ENCODE results near the gene LGALS1.
"Not testable (repeated sequence)": the region's sequence is repeated elsewhere in the genome, so short reads cannot be mapped to it uniquely, and the experiment has no call there.

Gene LGALS1

DNA sequence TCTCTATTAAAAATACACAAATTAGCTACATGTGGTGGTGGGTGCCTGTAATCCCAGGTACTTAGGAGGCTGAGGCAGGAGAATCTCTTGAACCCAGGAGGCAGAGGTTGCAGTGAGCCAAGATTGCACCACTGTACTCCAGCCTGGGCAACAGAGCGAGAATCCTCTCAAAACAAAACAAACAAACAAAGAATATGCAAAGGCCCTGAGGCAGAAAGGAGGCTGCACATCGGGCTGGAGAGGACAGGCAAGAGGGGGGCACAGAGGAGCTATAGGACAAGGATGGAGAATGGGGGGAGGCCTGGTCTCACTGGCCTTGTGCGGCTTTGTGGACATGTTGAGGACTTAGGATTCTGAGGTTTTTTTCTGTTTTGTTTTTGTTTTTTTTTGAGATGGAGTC, 29.8 kb downstream of the LGALS1 start:
- no peaks in the 10 kb centered on the region for H3K4me1 Mint-ChIP-seq (ENCODE audit: low read depth)
- no peaks in the 10 kb centered on the region for H3K9me3 Mint-ChIP-seq
- no peak for DNase-seq
- no peak overlapping the region for H3K27ac Mint-ChIP-seq
- peaks cover 23% of the 10 kb centered on the region for H3K36me3 Mint-ChIP-seq (ENCODE audit: low read depth)
- no peak overlapping the region for H3K4me3 Mint-ChIP-seq
- H3K27me3 Mint-ChIP-seq = no peaks in the 10 kb centered on the region

DNA sequence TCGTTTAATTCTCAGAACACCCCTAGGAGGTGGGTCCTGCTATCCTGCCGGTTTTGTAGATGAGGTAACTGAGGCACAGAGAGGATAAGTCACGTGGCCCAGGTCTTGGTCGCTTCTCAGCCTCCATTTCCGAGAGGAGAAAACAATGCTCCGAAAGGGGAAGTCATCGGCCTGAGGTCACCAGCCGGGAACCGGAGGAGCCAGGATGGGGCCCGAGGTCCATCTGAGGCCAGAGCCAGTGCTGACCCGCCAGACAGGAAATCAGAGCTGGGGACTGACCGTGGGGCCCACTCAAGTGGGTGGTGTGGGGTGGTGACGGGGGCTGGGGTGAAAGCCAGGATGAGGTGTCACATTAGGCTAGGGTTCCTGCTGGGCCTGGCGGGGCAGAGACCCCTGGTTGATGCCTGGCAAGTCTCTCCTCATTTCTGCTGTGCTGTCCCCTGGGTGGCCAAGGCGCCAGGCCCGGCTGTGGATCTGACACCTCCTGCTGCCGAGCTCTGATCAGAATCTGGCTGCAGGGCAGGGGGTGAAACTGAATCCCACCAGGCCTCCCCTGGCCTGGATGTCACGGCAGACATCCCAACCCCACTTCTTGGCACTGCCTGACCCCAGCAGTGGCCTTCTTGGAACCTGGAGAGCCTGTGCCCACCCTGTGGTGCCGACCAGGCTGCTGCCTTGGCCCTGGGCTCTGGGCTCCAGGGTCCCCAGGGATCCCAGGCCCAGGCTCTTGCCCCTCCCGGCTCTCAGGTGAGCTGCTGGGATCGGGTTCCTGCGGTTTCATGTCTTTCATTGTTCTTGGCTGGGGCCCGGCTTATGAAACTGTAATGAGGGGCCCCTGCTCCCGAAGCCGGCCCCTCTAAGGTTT, 33.4 kb downstream of the LGALS1 start:
- Mint-ChIP-seq H3K4me3 (no peak overlapping the region), H3K4me1 (ENCODE audit: low read depth) (no peaks in the 10 kb centered on the region), H3K27ac (no peak overlapping the region), H3K36me3 (ENCODE audit: low read depth) (peaks cover 16% of the 10 kb centered on the region), H3K9me3 (no peaks in the 10 kb centered on the region), H3K27me3 (no peaks in the 10 kb centered on the region)
- no peak for DNase-seq

DNA sequence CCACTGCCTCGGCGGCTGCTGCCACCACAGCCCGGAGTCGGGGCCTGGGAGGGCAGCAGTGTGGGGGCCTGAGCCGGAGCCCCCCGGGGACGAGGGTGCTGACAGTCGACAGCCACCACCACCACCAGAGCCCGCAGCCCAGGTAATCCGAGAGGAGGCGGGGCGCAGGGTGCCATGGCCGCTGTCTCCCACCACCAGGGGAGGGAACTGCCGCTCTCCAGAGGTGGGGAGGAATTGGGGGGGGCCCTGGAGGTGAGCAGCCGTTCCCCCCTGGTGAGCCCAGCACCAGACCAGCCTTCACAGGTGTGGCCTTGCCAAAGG, 34.0 kb downstream of the LGALS1 start:
- no peak overlapping the region for H3K4me3 Mint-ChIP-seq
- no peak overlapping the region for H3K27ac Mint-ChIP-seq
- no peaks in the 10 kb centered on the region for H3K27me3 Mint-ChIP-seq
- no peaks in the 10 kb centered on the region for H3K9me3 Mint-ChIP-seq
- DNase-seq = no peak
- H3K36me3 Mint-ChIP-seq (ENCODE audit: low read depth) = peaks cover 12% of the 10 kb centered on the region
- H3K4me1 Mint-ChIP-seq (ENCODE audit: low read depth) = no peaks in the 10 kb centered on the region

DNA sequence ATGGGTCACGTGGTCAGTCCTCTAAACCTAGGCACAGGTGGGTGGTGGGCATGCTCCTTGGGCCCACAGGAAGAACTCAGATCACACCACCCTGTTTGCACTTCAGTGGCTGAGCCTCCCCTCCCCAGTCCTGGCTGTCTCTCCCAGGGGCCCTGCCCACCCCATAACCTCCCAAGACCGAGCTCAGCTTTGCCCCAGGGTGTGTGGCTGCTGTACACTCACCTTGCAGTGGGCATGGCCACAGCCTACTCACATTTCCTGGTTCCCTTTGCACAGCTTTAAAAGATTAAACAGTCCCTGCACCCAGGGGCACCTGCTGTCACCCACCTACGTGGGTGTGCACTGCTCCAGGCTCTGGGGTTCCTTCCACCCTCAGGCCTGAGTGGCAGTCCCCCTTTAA, 35.2 kb downstream of the LGALS1 start:
- Mint-ChIP-seq H3K27ac (no peak overlapping the region), H3K4me1 (ENCODE audit: low read depth) (no peaks in the 10 kb centered on the region), H3K4me3 (no peak overlapping the region), H3K36me3 (ENCODE audit: low read depth) (peaks cover 9% of the 10 kb centered on the region), H3K27me3 (no peaks in the 10 kb centered on the region), H3K9me3 (no peaks in the 10 kb centered on the region)
- no peak for DNase-seq

DNA sequence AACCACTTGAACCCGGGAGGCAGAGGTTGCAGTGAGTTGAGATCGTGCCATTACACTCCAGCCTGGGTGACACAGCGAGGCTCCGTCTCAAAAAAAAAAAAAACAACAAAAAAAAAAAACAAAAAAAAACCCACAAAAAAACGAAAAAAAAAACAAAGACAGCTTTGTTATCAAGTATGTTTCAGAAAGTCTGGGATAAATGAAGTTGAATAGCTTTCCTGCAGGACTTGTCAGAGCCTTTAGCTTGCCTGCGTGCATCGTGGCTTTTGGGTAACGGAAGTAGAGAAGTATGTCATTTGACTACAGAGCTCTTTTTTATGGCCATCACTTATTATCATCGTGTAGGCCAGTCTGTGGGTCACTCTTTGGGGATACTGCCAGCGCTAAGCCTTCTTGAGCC, 36.1 kb downstream of the LGALS1 start:
- H3K4me1 Mint-ChIP-seq (ENCODE audit: low read depth) = no peaks in the 10 kb centered on the region
- DNase-seq = no peak
- H3K27me3 Mint-ChIP-seq = no peaks in the 10 kb centered on the region
- no peak overlapping the region for H3K27ac Mint-ChIP-seq
- no peak overlapping the region for H3K4me3 Mint-ChIP-seq
- H3K9me3 Mint-ChIP-seq = no peaks in the 10 kb centered on the region
- H3K36me3 Mint-ChIP-seq (ENCODE audit: low read depth) = peaks cover 4% of the 10 kb centered on the region

DNA sequence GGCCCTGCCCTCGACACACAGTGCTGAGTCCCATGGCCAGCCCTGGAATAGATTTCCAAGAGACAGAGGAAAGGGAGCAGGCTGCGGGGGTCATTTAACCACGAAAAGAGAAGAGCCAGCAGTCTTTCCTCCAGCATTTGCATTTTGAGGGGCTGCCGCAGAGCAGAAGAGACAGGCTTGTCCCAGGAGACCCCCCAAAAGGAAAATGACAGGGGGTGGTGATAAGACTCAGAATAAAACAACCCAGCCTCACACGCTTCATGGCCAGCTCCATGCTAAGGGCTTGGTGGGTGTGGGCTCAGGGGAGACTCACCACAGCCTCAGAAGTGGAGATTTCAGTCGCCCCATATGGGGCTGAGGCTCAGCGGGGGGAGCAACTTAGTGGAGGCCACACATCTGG, 38.3 kb downstream of the LGALS1 start:
- Mint-ChIP-seq H3K27me3 (no peaks in the 10 kb centered on the region), H3K4me3 (no peak overlapping the region), H3K36me3 (ENCODE audit: low read depth) (peaks cover 15% of the 10 kb centered on the region), H3K4me1 (ENCODE audit: low read depth) (no peaks in the 10 kb centered on the region), H3K27ac (no peak overlapping the region), H3K9me3 (no peaks in the 10 kb centered on the region)
- no peak for DNase-seq

DNA sequence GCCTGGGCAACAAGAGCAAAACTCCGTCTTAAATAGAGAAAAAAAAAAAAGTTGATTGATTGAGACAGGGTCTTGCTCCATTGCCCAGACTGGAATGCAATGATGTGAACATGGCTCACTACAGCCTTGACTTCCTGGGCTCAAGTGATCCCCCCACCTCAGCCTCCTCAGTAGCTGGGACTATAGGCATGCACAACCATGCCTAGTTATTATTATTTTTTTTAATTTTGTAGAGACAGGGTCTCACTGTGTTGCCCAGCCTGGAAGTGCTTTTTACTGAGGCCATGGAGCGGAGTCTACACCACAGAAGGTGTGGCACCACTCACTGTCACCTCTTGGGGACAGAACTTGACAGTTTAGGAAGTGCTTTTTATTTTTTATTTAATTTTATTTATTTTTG, 39.2 kb downstream of the LGALS1 start:
- Mint-ChIP-seq H3K4me3 (no peak overlapping the region), H3K4me1 (ENCODE audit: low read depth) (peaks cover 2% of the 10 kb centered on the region), H3K9me3 (no peaks in the 10 kb centered on the region), H3K27ac (no peak overlapping the region), H3K27me3 (no peaks in the 10 kb centered on the region), H3K36me3 (ENCODE audit: low read depth) (peaks cover 15% of the 10 kb centered on the region)
- no peak for DNase-seq

DNA sequence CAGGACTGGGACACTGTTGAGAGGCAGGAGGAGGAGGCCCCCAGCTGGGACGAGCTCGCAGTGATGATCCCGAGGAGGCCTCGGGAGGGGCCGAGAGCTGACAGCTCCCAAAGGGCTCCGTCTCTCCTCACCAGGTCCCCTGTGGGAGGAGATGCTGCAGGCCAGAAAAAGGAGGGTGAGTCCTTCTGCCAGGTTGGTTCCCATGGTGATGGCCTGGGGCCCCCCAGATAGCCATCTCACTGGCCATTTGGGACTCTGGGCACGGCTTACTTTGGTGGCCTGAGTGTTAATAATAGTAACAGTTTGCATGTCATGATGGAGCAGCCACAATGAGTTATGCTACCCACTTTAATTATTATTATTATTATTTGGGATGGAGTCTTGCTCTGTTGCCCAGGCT, 40.3 kb downstream of the LGALS1 start:
- no peaks in the 10 kb centered on the region for H3K27me3 Mint-ChIP-seq
- H3K9me3 Mint-ChIP-seq = no peaks in the 10 kb centered on the region

DNA sequence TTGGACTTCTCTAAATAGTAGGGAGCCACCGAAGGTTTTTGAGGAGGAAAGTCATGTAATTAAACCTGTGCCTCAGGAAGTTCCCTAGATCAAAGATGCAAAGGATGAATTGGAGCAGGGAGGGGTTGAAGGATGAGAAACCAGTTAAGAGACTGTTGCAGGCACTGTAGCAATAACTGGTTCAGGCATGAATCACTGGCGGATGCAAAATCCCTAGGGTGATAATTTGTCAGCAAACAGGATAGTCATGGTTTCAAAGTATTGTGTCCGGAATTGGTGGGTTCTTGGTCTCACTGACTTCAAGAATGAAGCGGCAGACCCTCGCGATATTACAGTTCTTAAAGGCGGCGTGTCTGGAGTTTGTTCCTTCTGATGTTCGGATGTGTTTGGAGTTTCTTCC, 41.3 kb downstream of the LGALS1 start:
- Mint-ChIP-seq H3K27me3 (no peaks in the 10 kb centered on the region), H3K4me1 (ENCODE audit: low read depth) (peaks cover 4% of the 10 kb centered on the region), H3K4me3 (no peak overlapping the region), H3K36me3 (ENCODE audit: low read depth) (peaks cover 15% of the 10 kb centered on the region), H3K9me3 (no peaks in the 10 kb centered on the region), H3K27ac (no peak overlapping the region)
- DNase-seq = no peak

More for the DNA sequence above, 40.3 kb downstream of the LGALS1 start:
- H3K27ac Mint-ChIP-seq = no peak overlapping the region
- H3K4me1 Mint-ChIP-seq (ENCODE audit: low read depth) = peaks cover 4% of the 10 kb centered on the region
- no peak overlapping the region for H3K4me3 Mint-ChIP-seq
- peaks cover 15% of the 10 kb centered on the region for H3K36me3 Mint-ChIP-seq (ENCODE audit: low read depth)
- DNase-seq = no peak

DNA sequence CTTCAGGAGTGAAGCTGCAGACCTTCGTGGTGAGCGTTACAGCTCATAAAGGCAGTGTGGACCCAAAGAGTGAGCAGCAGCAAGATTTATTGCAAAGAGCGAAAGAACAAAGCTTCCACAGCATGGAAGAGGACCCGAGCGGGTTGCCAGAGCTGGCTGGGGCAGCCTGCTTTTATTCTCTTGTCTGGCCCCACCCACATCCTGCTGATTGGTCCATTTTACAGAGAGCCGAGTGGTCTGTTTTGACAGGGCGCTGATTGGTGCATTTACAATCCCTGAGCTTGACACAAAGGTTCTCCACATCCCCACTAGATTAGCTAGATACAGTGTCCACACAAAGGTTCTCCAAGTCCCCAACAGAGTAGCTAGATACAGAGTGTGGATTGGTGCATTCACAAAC, 41.8 kb downstream of the LGALS1 start:
- H3K4me1 Mint-ChIP-seq (ENCODE audit: low read depth); DNase-seq; H3K27ac Mint-ChIP-seq; H3K27me3 Mint-ChIP-seq; H3K4me3 Mint-ChIP-seq; H3K9me3 Mint-ChIP-seq: not testable (repeated sequence)
- H3K36me3 Mint-ChIP-seq (ENCODE audit: low read depth) = peaks cover 15% of the 10 kb centered on the region

DNA sequence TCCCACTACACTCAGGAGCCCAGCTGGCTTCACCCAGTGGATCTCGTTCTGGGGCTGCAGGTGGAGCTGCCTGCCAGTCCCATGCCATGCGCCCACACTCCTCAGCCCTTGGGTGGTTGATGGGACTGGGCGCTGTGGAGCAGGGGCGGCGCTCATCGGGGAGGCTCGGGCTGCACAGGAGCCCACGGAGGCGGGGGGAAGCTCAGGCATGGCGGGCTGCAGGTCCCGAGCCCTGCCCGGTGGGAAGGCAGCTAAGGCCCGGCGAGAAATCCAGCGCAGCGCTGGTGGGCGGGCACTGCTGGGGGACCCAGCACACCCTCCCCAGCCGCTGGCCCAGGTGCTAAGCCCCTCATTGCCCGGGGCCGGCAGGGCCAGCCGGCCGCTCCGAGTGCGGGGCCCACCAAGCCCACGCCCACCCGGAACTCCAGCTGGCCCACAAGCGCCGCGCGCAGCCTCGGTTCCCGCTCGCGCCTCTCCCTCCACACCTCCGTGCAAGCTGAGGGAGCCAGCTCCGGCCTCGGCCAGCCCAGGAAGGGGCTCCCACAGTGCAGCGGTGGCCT, 42.4 kb downstream of the LGALS1 start:
- not testable (repeated sequence) for H3K4me3 Mint-ChIP-seq, H3K9me3 Mint-ChIP-seq

DNA sequence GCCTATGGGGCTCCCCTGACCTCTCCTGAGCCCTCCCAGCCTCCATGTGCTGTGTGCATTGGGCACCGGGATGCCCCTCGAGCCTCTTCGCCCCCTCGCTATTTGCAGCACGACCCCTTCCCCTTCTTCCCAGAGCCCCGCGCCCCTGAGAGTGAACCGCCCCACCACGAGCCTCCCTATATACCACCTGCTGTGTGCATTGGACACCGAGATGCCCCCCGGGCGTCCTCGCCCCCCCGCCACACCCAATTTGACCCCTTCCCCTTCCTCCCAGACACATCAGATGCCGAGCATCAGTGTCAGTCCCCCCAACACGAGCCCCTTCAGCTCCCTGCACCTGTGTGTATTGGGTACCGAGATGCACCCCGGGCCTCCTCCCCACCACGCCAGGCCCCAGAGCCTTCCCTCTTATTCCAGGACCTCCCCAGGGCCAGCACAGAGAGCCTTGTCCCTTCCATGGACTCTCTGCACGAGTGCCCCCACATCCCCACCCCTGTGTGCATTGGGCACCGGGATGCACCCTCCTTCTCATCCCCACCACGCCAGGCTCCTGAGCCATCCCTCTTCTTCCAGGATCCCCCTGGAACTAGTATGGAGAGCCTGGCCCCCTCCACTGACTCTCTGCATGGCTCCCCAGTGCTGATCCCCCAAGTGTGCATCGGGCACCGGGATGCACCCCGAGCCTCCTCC, 50.3 kb downstream of the LGALS1 start:
- no peak overlapping the region for H3K4me3 Mint-ChIP-seq

More for the DNA sequence above, 42.4 kb downstream of the LGALS1 start:
- not testable (repeated sequence) for H3K27me3 Mint-ChIP-seq; DNase-seq; H3K27ac Mint-ChIP-seq; H3K4me1 Mint-ChIP-seq (ENCODE audit: low read depth)
- H3K36me3 Mint-ChIP-seq (ENCODE audit: low read depth) = peaks cover 15% of the 10 kb centered on the region

DNA sequence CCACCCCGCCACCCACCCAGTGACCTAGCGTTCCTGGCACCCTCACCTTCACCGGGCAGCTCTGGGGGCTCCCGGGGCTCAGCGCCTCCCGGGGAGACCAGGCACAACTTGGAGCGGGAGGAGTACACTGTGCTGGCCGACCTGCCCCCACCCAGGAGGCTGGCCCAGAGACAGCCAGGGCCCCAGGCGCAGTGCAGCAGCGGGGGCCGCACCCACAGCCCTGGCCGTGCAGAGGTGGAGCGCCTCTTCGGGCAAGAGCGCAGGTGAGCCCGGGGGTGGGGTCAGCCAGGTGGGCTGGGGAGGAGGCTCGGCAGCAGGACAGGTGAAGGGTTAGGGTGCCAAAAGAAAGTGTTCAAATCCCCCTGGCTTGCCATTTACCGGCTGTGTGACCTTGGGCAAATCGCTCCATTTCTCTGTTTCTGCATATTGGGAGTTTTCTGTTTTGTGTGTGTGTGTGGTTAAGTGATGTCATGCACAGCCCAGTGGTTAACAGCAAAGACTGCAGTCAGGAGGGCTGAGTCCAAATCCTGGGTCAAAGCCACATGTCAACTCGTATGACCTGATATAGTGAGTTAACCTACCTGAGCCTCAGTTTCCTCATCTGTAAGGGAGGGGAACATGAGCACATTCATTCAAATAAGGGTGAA, 50.9 kb downstream of the LGALS1 start:
- Mint-ChIP-seq H3K27ac (no peak overlapping the region), H3K4me1 (ENCODE audit: low read depth) (peaks cover 2% of the 10 kb centered on the region), H3K9me3 (no peaks in the 10 kb centered on the region), H3K4me3 (no peak overlapping the region), H3K36me3 (ENCODE audit: low read depth) (peaks cover 2% of the 10 kb centered on the region), H3K27me3 (no peaks in the 10 kb centered on the region)
- no peak for DNase-seq

More for the DNA sequence above, 50.3 kb downstream of the LGALS1 start:
- H3K36me3 Mint-ChIP-seq (ENCODE audit: low read depth) = peaks cover 2% of the 10 kb centered on the region
- no peak overlapping the region for H3K27ac Mint-ChIP-seq
- peaks cover 2% of the 10 kb centered on the region for H3K4me1 Mint-ChIP-seq (ENCODE audit: low read depth)
- no peaks in the 10 kb centered on the region for H3K27me3 Mint-ChIP-seq
- no peaks in the 10 kb centered on the region for H3K9me3 Mint-ChIP-seq
- DNase-seq = no peak

DNA sequence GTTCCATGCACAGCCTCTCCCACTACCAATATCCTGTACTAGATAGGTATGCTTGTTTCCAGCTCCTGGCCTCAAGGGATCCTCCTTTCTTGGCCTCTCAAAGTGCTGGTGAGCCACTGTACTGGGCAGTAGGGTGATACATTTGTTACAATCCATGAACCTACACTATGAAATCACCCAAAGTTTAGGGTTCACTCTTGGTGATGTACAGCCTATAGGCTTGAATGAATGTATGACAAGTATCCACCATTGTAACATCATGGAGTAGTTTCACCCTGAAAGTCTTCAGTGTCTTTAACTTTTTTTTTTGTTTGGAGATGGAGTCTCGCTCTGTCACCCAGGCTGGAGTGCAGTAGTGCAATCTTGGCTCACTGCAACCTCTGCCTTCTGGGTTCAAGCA, 53.2 kb downstream of the LGALS1 start:
- H3K27me3 Mint-ChIP-seq = no peaks in the 10 kb centered on the region
- H3K9me3 Mint-ChIP-seq = no peaks in the 10 kb centered on the region
- peaks cover 2% of the 10 kb centered on the region for H3K36me3 Mint-ChIP-seq (ENCODE audit: low read depth)
- H3K4me3 Mint-ChIP-seq = no peak overlapping the region
- H3K4me1 Mint-ChIP-seq (ENCODE audit: low read depth) = peaks cover 2% of the 10 kb centered on the region
- no peak for DNase-seq
- no peak overlapping the region for H3K27ac Mint-ChIP-seq
